ENCODE results near the gene KRTAP10-4. TPM values are rescaled to one million over a fixed set of nuclear protein-coding genes. Genes with fewer than 3 reads are reported as not detected.

Gene KRTAP10-4, protein sequence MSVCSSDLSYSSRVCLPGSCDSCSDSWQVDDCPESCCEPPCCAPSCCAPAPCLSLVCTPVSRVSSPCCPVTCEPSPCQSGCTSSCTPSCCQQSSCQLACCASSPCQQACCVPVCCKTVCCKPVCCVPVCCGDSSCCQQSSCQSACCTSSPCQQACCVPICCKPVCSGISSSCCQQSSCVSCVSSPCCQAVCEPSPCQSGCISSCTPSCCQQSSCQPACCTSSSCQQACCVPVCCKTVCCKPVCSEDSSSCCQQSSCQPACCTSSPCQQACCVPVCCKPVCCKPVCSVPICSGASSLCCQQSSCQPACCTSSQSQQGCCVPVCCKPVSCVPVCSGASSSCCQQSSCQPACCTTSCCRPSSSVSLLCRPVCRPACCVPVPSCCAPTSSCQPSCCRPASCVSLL
- not detected in 5 replicates for total RNA-seq (2022; extraction: Qiagen RNA extraction)

DNA sequence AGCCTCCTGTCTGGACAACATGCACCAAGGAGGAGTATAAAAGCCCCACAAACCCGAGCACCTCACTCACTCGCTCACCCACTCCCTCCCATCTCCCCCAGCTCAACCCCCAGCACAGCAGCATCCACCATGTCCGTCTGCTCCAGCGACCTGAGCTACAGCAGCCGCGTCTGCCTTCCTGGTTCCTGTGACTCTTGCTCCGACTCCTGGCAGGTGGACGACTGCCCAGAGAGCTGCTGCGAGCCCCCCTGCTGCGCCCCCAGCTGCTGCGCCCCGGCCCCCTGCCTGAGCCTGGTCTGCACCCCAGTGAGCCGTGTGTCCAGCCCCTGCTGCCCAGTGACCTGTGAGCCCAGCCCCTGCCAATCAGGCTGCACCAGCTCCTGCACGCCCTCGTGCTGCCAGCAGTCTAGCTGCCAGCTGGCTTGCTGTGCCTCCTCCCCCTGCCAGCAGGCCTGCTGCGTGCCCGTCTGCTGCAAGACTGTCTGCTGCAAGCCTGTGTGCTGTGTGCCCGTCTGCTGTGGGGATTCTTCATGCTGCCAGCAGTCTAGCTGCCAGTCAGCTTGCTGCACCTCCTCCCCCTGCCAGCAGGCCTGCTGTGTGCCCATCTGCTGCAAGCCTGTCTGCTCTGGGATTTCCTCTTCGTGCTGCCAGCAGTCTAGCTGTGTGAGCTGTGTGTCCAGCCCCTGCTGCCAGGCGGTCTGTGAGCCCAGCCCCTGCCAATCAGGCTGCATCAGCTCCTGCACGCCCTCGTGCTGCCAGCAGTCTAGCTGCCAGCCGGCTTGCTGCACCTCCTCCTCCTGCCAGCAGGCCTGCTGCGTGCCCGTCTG is at the start of gene KRTAP10-4:
Gene KRTAP10-4, plus strand, starts transcription at position 100 of the 827 bp plus-strand sequence. Its CDS starts 30 bp downstream, at position 130.

DNA sequence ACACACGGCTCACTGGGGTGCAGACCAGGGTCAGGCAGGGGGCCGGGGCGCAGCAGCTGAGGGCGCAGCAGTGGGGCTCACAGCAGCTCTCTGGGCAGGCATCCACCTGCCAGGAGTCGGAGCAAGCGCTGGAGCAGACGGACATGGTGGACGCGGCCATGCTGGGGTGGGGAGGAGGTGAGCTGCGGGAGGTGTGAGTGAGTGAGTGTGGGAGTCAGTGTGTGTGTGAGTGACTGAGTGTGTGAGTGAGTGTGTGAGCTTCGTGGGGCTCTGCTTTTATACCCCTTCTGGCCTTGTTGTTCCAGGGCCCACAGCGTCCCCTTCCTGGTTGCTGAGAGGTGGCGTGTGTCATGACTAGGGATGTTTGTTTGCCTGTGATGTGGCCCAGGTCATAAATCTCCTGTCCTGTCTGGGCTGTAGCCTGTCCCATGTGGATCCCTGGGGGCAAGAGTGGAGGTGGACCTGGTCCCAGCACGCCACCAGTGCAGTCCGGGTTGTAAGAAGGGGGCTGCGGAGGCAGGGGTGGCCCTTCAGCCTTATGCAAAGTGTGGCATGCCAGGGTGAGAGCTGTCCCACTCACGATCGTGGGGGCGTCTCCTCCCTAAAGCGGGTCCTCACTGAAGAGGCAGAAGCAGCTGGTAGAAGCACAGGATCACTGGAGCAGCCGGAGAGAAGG is 33.4 kb upstream of the KRTAP10-4 start, which contains the start of gene KRTAP10-1:
Gene KRTAP10-1, minus strand, starts transcription at position 205 of the 676 bp plus-strand sequence. Its CDS starts 45 bp downstream, at position 160.

DNA sequence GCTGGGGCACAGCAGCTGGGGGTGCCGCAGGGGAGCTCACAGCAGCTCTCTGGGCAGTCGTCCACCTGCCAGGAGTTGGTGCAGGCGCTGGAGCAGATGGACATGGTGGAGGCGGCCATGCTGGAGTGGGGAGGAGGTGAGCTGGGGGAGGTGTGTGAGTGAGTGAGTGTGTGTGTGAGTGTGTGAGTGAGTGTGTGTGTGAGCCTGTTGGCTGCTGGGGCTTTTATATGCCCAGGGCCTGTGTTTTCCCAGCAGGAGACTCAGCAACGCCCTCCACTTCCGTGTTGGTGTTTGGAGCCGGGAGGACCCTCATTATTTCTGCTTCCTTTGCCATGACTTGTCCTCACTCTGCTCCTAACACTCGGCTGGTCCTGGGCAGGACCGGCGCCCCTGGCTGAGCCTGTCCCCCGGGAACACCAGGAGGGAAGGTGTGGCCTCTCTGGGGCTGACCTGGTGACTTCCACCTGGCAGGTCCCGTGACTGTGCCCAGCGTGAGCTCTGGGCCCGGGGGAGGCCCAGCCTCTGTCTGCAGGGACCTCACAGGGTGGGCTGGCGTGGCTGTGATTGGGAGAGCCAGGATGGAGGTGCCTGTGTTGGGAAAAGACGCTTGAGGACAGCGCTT is 22.1 kb upstream of the KRTAP10-4 start, which contains the start of gene KRTAP10-2:
Gene KRTAP10-2, minus strand, starts transcription at position 166 of the 622 bp plus-strand sequence. Its CDS starts 47 bp downstream, at position 119.

DNA sequence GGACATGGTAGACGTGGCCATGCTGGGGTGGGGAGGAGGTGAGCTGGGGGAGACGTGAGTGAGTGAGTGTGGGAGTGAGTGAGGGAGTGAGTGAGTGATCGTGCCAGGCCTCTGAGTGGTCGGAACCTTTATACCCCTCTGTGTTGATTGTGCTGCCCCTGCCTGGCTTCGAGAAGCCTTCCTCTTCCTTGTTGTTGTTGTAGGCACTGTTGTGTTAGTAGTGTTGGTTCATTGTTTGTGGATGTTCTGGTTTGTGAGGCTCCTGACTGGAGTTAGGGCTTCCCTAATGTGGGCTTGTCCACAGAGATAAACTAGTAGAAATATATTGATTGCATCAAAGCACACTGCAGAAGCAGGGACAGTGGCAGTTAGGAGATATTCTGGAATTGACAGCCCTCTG is 14.8 kb upstream of the KRTAP10-4 start, which contains the start of gene KRTAP10-3:
Gene KRTAP10-3, minus strand, starts transcription at position 101 of the 400 bp plus-strand sequence. Its CDS starts 80 bp downstream, at position 21.

DNA sequence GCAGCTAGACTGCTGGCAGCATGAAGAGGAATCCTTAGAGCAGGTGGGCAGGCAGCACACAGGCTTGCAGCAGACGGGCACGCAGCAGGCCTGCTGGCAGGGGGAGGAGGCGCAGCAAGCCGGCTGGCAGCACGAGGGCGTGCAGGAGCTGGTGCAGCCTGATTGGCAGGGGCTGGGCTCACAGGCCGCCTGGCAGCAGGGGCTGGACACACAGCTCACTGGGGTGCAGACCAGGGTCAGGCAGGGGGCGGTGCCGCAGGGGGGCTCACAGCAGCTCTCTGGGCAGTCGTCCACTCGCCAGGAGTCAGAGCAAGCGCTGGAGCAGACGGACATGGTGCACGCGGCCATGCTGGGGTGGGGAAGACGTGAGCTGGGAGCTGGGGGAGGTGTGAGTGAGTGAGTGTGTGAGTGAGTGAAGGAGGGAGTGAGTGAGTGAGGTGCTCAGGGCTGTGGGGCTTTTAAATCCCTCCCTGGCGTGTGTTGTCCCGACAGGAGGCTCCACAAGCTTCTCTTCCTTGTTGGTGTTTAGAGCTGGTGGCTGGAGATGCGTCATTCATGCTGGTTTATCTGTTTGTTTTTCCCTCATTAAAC is 6.8 kb downstream of the KRTAP10-4 start, which contains the start of gene KRTAP10-5:
Gene KRTAP10-5, minus strand, starts transcription at position 374 of the 591 bp plus-strand sequence. Its CDS starts 26 bp downstream, at position 348.

DNA sequence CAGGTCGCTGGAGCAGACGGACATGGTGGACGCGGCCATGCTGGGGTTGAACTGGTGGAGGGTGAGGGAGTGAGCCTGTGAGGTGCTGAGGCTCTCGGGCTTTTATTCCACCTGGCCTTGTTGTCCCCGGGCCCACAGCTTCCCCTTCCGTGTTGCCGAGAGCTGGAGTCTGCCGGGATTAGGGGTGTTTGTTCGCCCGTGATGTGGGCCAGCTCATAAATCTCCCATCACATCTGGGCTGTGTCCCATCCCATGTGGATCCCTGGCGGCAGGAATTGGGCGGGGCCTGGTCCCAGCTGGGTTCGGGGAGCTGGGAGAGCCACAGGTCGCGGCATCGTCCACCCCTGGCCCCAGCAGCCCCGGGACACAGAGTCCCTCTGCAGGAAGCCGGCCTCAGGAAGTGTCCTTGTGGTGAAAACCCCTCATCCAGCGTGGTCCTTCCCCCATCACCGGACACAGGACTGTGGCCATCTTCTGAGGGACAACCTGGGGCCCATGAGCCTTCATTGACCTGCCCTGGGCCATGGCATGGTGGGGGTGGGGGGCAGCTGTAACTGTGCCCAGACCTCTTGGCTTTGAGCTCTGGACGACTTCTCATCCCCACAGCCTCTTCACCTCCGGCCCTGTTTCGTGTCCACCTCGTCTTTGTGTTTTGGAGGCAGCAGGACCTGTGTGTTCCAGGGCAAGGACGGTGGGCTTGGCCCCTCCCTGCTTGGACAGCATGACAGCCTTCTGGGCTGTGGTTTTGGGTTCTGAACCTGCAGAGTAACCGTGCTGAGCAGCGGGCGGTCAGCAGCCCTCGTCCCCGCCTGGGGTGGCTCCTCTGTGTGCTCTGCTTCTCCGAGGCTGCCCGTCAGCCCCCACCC is 19.1 kb downstream of the KRTAP10-4 start, which contains the start of gene KRTAP10-6:
Gene KRTAP10-6, minus strand, starts transcription at position 60 of the 866 bp plus-strand sequence. Its CDS starts 21 bp downstream, at position 39.

DNA sequence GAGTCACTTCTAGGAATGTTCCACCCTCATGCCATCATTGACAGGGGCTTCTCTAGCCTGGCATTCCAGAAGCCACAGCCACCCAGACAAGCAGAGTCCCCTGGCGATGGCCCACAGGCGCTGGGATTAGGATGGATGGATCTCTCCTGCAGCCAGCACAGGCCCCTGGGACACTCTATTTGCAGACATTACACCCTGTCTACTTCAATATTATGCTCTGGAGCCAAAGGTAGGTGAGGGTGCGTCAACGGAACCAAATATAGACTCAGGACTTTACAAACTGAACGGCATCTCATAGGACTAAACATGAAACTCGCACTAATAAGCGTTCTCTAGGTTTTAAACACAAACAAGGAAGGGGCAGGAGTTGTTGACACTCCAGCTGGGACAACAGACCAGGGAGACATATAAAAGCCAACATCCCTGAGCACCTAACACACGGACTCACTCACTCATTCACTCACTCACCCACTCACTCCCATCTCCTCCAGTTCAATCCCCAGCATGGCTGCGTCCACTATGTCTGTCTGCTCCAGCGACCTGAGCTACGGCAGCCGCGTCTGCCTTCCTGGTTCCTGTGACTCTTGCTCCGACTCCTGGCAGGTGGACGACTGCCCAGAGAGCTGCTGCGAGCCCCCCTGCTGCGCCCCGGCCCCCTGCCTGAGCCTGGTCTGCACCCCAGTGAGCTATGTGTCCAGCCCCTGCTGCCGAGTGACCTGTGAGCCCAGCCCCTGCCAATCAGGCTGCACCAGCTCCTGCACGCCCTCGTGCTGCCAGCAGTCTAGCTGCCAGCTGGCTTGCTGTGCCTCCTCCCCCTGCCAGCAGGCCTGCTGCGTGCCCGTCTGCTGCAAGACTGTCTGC is 26.8 kb downstream of the KRTAP10-4 start, which contains the start of gene KRTAP10-7:
Gene KRTAP10-7, plus strand, starts transcription at position 480 of the 861 bp plus-strand sequence. Its CDS starts 25 bp downstream, at position 505.

DNA sequence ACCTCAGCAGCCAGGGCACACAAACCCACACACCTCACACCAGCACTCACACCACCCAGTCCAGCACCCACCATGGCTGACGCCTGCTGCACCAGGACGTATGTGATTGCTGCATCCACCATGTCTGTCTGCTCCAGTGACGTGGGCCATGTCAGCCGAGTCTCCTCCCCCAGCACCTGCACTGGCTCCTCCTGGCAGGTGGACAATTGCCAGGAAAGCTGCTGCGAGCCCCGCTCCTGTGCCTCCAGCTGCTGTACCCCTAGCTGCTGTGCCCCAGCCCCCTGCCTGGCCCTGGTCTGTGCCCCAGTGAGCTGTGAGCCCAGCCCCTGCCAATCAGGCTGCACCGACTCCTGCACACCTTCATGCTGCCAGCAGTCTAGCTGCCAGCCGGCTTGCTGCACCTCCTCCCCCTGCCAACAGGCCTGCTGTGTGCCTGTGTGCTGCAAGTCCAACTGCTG is 38.5 kb downstream of the KRTAP10-4 start, which contains the start of gene KRTAP10-8:
Gene KRTAP10-8, plus strand, starts transcription at position 51 of the 458 bp plus-strand sequence. Its CDS starts 22 bp downstream, at position 73.

Other genes starting within 250 kb of the KRTAP10-4 start
- 5.9 to 8.9 TPM (median 7.9 TPM) in 5 replicates for gene CFAP410, start 234.3 kb upstream of the KRTAP10-4 start, total RNA-seq (2022; extraction: Qiagen RNA extraction)
- 6.7 to 10.5 TPM (median 8.3 TPM) in 5 replicates for gene TRPM2, start 220.1 kb upstream of the KRTAP10-4 start, total RNA-seq (2022; extraction: Qiagen RNA extraction)
- 1.7 to 2.3 TPM (median 2.2 TPM) in 5 replicates for gene LRRC3, start 118.2 kb upstream of the KRTAP10-4 start, total RNA-seq (2022; extraction: Qiagen RNA extraction)
- not detected in 5 replicates for gene KRTAP10-1, start 33.5 kb upstream of the KRTAP10-4 start, total RNA-seq (2022; extraction: Qiagen RNA extraction)
- gene KRTAP10-2, start 22.2 kb upstream of the KRTAP10-4 start, total RNA-seq (2022; extraction: Qiagen RNA extraction) = not detected in 5 replicates
- not detected in 5 replicates for gene KRTAP10-3, start 14.9 kb upstream of the KRTAP10-4 start, total RNA-seq (2022; extraction: Qiagen RNA extraction)
- not detected in 5 replicates for gene KRTAP10-5, start 6.9 kb downstream of the KRTAP10-4 start, total RNA-seq (2022; extraction: Qiagen RNA extraction)
- gene KRTAP10-6, start 18.8 kb downstream of the KRTAP10-4 start, total RNA-seq (2022; extraction: Qiagen RNA extraction) = not detected in 5 replicates
- not detected in 5 replicates for gene KRTAP10-7, start 26.9 kb downstream of the KRTAP10-4 start, total RNA-seq (2022; extraction: Qiagen RNA extraction)
- not detected in 5 replicates for gene KRTAP10-8, start 38.4 kb downstream of the KRTAP10-4 start, total RNA-seq (2022; extraction: Qiagen RNA extraction)
- not detected in 5 replicates for gene KRTAP10-9, start 53.4 kb downstream of the KRTAP10-4 start, total RNA-seq (2022; extraction: Qiagen RNA extraction)
- not detected in 5 replicates for gene KRTAP10-10, start 63.6 kb downstream of the KRTAP10-4 start, total RNA-seq (2022; extraction: Qiagen RNA extraction)
- not detected in 5 replicates for gene KRTAP10-11, start 72.7 kb downstream of the KRTAP10-4 start, total RNA-seq (2022; extraction: Qiagen RNA extraction)
- gene KRTAP12-4, start 80.9 kb downstream of the KRTAP10-4 start, total RNA-seq (2022; extraction: Qiagen RNA extraction) = not detected in 5 replicates
- gene KRTAP12-3, start 84.2 kb downstream of the KRTAP10-4 start, total RNA-seq (2022; extraction: Qiagen RNA extraction) = not detected in 5 replicates
- not detected in 5 replicates for gene KRTAP12-2, start 93.2 kb downstream of the KRTAP10-4 start, total RNA-seq (2022; extraction: Qiagen RNA extraction)
- gene KRTAP12-1, start 108.4 kb downstream of the KRTAP10-4 start, total RNA-seq (2022; extraction: Qiagen RNA extraction) = not detected in 5 replicates
- gene KRTAP10-12, start 123.4 kb downstream of the KRTAP10-4 start, total RNA-seq (2022; extraction: Qiagen RNA extraction) = not detected in 5 replicates
- not detected in 5 replicates for gene TSPEAR, start 137.8 kb downstream of the KRTAP10-4 start, total RNA-seq (2022; extraction: Qiagen RNA extraction)
- gene UBE2G2, start 228.1 kb downstream of the KRTAP10-4 start, total RNA-seq (2022; extraction: Qiagen RNA extraction) = 29.1 to 37.8 TPM (median 33.0 TPM) in 5 replicates
- gene SUMO3, start 244.3 kb downstream of the KRTAP10-4 start, total RNA-seq (2022; extraction: Qiagen RNA extraction) = 59.7 to 71.5 TPM (median 62.8 TPM) in 5 replicates